OCI-LY7 (cell line): Measurements from ENCODE around the gene SYTL5. TPM values are rescaled to one million over a fixed set of nuclear protein-coding genes. Genes with fewer than 3 reads are reported as not detected.

ENCODE experiments used
- BruUV-seq: library from RNA; stranded (reverse); fragments of 400-500 nt; replicated peaks from 2 replicates; lab custom pipeline; 2021; lab: Mats Ljungman, UMichigan
- CTCF ChIA-PET: fragments of 300-600 bp; sonication (Branson Sonifier 250); formaldehyde crosslinking; loops from one replicate; lab custom pipeline; 2022; ENCODE audit warnings: antibody characterized with exemption; ENCODE audit not compliant: unreplicated experiment; lab: Charles Lee
- POLR2A ChIA-PET: fragments of 300-600 bp; sonication (Branson Sonifier 250); formaldehyde crosslinking; loops from one replicate; lab custom pipeline; 2022; ENCODE audit warnings: antibody characterized with exemption; lab: Charles Lee
- DNase-seq: peaks from one replicate; pipeline ENCODE4 v3.0.0-alpha.2; 2015; ENCODE audit warnings: low spot score
- H2AFZ ChIP-seq: fragments of 200-600 bp; sonication (generic), shearing (Covaris generic); 2 replicates; pipeline ENCODE4 v1.6.1; 2014; ENCODE audit warnings: mild to moderate bottlenecking, antibody characterized with exemption, low read length, moderate library complexity
- H3K27ac ChIP-seq: fragments of 200-600 bp; sonication (generic); 2 replicates; pipeline ENCODE4 v1.5.1; 2014; ENCODE audit warnings: mixed run types, low read depth, mild to moderate bottlenecking, moderate library complexity, low read length, inconsistent platforms; ENCODE audit not compliant: poor library complexity, severe bottlenecking
- H3K36me3 ChIP-seq: fragments of 200-600 bp; sonication (generic); 2 replicates; pipeline ENCODE4 v1.6.1; 2014; ENCODE audit warnings: mild to moderate bottlenecking, antibody characterized with exemption, low read length, moderate library complexity, mixed read lengths; ENCODE audit not compliant: insufficient read depth
- H3K4me1 ChIP-seq: fragments of 200-600 bp; sonication (generic); 2 replicates; pipeline ENCODE4 v1.5.1; 2014; ENCODE audit warnings: mild to moderate bottlenecking, low read length; ENCODE audit not compliant: insufficient read depth, poor library complexity, severe bottlenecking
- H3K4me2 ChIP-seq: fragments of 200-600 bp; sonication (generic); 2 replicates; pipeline ENCODE4 v1.6.1; 2014; ENCODE audit warnings: mild to moderate bottlenecking, low read length
- H3K4me3 ChIP-seq: fragments of 200-600 bp; sonication (generic); 2 replicates; pipeline ENCODE4 v1.5.1; 2014; ENCODE audit warnings: mild to moderate bottlenecking, low read depth, low read length; ENCODE audit not compliant: poor library complexity, severe bottlenecking
- H3K79me2 ChIP-seq: fragments of 200-600 bp; sonication (generic); 2 replicates; pipeline ENCODE4 v1.6.1; 2016; ENCODE audit warnings: low read depth, mild to moderate bottlenecking, low read length, moderate library complexity, mixed read lengths; ENCODE audit not compliant: insufficient read depth
- H3K9me2 ChIP-seq: fragments of 200-600 bp; sonication (generic); 2 replicates; pipeline ENCODE4 v1.6.1; 2016; ENCODE audit warnings: mild to moderate bottlenecking, low read length, mixed read lengths; ENCODE audit not compliant: insufficient read depth
- H3K9me3 ChIP-seq: fragments of 200-600 bp; sonication (generic); 2 replicates; pipeline ENCODE4 v1.6.1; 2014; ENCODE audit warnings: mild to moderate bottlenecking, mixed run types, low read length, mixed read lengths
- H4K20me1 ChIP-seq: fragments of 200-600 bp; sonication (generic); 2 replicates; pipeline ENCODE4 v1.6.1; 2014; ENCODE audit warnings: mild to moderate bottlenecking, antibody characterized with exemption, low read length, moderate library complexity, mixed read lengths; ENCODE audit not compliant: insufficient read depth
- EZH2phosphoT487 ChIP-seq: fragments of 200-600 bp; sonication (generic); IDR thresholded peaks from 2 replicates; pipeline ENCODE4 v1.6.1; 2018; ENCODE audit warnings: low read depth, borderline replicate concordance, mild to moderate bottlenecking, mixed run types, antibody characterized with exemption, low read length, moderate library complexity, mixed read lengths
- intact Hi-C: fragments of 100-400 bp; cut with micrococcal nuclease; formaldehyde crosslinking; loops from one replicate; pipeline ENCODE4 v1.10.0; 2022; ENCODE audit not compliant: unreplicated experiment
- total RNA-seq, 2 experiments: library from RNA; depleted of rRNA in 1 of 2; stranded (reverse); fragments of >200 nt in 1 of 2; shearing (Covaris generic) in 1 of 2; gene quantifications; 2 replicates each; pipeline ENCODE4 v1.2.3, GENCODE V29; 2014 to 2022
- TF ChIP-seq, protein P1 (sequence below): fragments of 200-600 bp; sonication (generic); conservative IDR thresholded peaks from 2 replicates; pipeline ENCODE4 v1.5.1; 2014; ENCODE audit warnings: mild to moderate bottlenecking, antibody characterized with exemption, low read length, moderate library complexity, mixed read lengths

SYTL5 gene
- total RNA-seq, 2 experiments from 2014 or later, result not detected

DNA sequence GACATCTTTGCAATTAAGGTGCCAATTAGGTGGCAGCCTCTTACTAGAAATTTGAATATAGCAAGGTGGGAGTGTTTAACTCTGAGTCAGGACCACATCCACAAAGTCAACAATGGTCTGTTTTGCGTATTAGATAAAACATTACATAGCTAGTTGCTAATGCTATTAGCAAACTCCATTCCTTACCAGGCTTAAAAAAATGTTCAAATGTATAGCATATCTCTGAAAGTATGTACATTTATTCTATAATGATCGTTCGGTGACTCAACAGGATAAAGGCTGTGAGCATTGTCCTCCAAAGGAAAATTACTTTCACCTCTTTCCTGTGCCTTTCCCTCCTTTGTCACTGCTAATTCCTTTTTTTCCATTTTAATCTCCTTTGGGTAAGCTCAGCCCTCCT, 74.5 kb downstream of the SYTL5 start:
- Histone ChIP-seq H3K4me2 (no peak overlapping the region), H3K4me3 (no peak overlapping the region), H4K20me1 (no peaks in the 10 kb centered on the region), H3K27ac (no peak overlapping the region), H3K36me3 (no peaks in the 10 kb centered on the region), H3K9me3 (no peaks in the 10 kb centered on the region), H3K79me2 (no peaks in the 10 kb centered on the region), H3K4me1 (no peaks in the 10 kb centered on the region), H3K9me2 (no peaks in the 10 kb centered on the region), H2AFZ (no peak overlapping the region)
- ChIA-PET POLR2A (interaction anchor here (0.6 kb wide), 1 partner anchor 105 kb away, joined by 7 read pairs; no protein-coding TSS in a partner anchor), CTCF (no interaction called here)
- TF ChIP-seq EZH2phosphoT487, result no peak
- TF ChIP-seq, protein P1, sequence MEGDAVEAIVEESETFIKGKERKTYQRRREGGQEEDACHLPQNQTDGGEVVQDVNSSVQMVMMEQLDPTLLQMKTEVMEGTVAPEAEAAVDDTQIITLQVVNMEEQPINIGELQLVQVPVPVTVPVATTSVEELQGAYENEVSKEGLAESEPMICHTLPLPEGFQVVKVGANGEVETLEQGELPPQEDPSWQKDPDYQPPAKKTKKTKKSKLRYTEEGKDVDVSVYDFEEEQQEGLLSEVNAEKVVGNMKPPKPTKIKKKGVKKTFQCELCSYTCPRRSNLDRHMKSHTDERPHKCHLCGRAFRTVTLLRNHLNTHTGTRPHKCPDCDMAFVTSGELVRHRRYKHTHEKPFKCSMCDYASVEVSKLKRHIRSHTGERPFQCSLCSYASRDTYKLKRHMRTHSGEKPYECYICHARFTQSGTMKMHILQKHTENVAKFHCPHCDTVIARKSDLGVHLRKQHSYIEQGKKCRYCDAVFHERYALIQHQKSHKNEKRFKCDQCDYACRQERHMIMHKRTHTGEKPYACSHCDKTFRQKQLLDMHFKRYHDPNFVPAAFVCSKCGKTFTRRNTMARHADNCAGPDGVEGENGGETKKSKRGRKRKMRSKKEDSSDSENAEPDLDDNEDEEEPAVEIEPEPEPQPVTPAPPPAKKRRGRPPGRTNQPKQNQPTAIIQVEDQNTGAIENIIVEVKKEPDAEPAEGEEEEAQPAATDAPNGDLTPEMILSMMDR, result no peak
- DNase-seq, result no peak
- intact Hi-C loops, result no loop called here
- BruUV-seq, result no TSS peak

DNA sequence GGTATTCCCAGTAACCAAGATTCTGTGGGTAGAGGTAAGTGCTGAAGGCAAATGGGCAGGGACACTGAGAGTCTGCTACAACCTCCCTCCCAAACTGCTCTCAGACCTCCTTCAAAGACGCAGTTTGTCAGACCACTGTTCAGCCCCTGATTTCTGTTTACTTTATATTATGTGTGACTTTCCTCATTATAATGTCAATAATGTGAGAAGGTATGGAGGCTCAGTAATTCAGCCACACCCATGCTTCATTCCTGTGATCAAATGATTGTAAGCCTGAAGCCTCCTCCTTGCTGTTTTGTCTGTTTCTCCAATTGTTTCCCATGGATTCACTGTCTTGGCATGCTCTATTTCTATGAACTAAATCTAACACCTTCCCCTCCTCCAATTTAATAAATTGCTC, 75.6 kb downstream of the SYTL5 start:
- H3K27ac ChIP-seq, result no peak overlapping the region
- H3K4me2 ChIP-seq, result no peak overlapping the region
- no peaks in the 10 kb centered on the region for H3K9me3 ChIP-seq

DNA sequence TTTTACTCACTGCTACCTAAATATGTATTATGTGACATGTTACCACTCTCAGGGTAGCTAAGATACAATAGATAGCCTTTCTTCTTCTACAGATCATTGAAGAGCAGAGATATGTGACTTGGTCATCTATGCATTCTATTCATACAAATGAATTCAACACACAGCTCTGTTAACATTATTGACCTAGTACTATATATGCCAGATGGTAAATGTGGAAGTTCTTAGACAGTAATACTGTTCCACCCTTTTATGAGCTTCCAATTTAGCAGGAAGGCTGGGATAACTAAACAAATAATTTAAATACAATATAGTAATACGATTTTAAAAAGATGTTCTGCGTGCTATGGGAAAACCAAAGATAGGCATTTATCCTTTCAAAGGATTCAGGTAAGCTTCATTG, 76.0 kb downstream of the SYTL5 start:
- no TSS peak for BruUV-seq
- Histone ChIP-seq H3K79me2 (no peaks in the 10 kb centered on the region), H4K20me1 (no peaks in the 10 kb centered on the region), H3K4me3 (no peak overlapping the region), H3K4me1 (no peaks in the 10 kb centered on the region), H3K36me3 (no peaks in the 10 kb centered on the region), H3K27ac (no peak overlapping the region), H3K4me2 (no peak overlapping the region), H3K9me2 (no peaks in the 10 kb centered on the region), H3K9me3 (no peaks in the 10 kb centered on the region), H2AFZ (no peak overlapping the region)
- TF ChIP-seq EZH2phosphoT487, result no peak
- TF ChIP-seq, protein P1, result no peak
- no peak for DNase-seq
- CTCF ChIA-PET, result no interaction called here
- POLR2A ChIA-PET, result interaction anchor here (0.7 kb wide), 1 partner anchor 94 kb away, joined by 3 read pairs; no protein-coding TSS in a partner anchor
- intact Hi-C loops, result no loop called here

More for the DNA sequence above, 75.6 kb downstream of the SYTL5 start:
- Histone ChIP-seq H3K9me2 (no peaks in the 10 kb centered on the region), H2AFZ (no peak overlapping the region), H3K4me1 (no peaks in the 10 kb centered on the region), H4K20me1 (no peaks in the 10 kb centered on the region), H3K79me2 (no peaks in the 10 kb centered on the region), H3K36me3 (no peaks in the 10 kb centered on the region), H3K4me3 (no peak overlapping the region)
- BruUV-seq, result no TSS peak
- ChIA-PET POLR2A (no interaction called here), CTCF (no interaction called here)
- intact Hi-C loops, result no loop called here
- no peak for DNase-seq
- TF ChIP-seq EZH2phosphoT487, result no peak
- TF ChIP-seq, protein P1, result no peak
